GM12878 (cell line): ENCODE measurements around the gene FGF14. TPM values are rescaled to one million over a fixed set of nuclear protein-coding genes. Genes with fewer than 3 reads are reported as not detected.

Experiments
- ATAC-seq: fragments of 200-7000 bp; cut with Tn5 transposase; 3 replicates; pipeline ENCODE4 v1.9.1; 2020; ENCODE audit warnings: mild to moderate bottlenecking, moderate library complexity
- BruUV-seq: library from RNA; stranded (reverse); fragments of 400-500 nt; replicated peaks from 2 replicates; lab custom pipeline; 2021; lab: Mats Ljungman, UMichigan
- CTCF ChIA-PET: fragments of 300-600 bp; sonication (Branson Sonifier 250); formaldehyde crosslinking; extraction: SDS; loops from one replicate; lab custom pipeline; 2021; ENCODE audit warnings: inconsistent platforms; lab: Yijun Ruan, JAX
- POLR2A ChIA-PET: fragments of 350-600 bp; formaldehyde crosslinking; extraction: SDS; loops from one replicate; lab custom pipeline; 2021; ENCODE audit warnings: inconsistent platforms; lab: Charles Lee
- RAD21 ChIA-PET: fragments of 300-600 bp; sonication (Branson Sonifier 250); formaldehyde crosslinking; loops from one replicate; lab custom pipeline; 2023; ENCODE audit warnings: antibody characterized with exemption; ENCODE audit not compliant: unreplicated experiment; lab: Charles Lee
- SMC1A ChIA-PET: fragments of 300-600 bp; sonication (Branson Sonifier 250); formaldehyde crosslinking; loops from one replicate; lab custom pipeline; 2023; ENCODE audit not compliant: unreplicated experiment, uncharacterized antibody; lab: Charles Lee
- DNase-seq: peaks from one replicate; pipeline ENCODE4 v3.0.0-alpha.2; 2011; ENCODE audit warnings: low read depth, low spot score
- FAIRE-seq: peaks from 3 replicates; lab custom pipeline; 2011; peaks lifted over from hg19 to GRCh38; lab: Jason Lieb, UNC
- H2AFZ ChIP-seq: 2 replicates; pipeline ENCODE4 v1.6.0; 2011; ENCODE audit warnings: low read depth, low read length, control low read depth; ENCODE audit not compliant: control insufficient read depth
- H3K27ac ChIP-seq: 2 replicates; pipeline ENCODE4 v1.5.1; 2011; ENCODE audit warnings: control low read depth; ENCODE audit not compliant: control insufficient read depth, insufficient read depth
- H3K27me3 ChIP-seq, 2 experiments: replicated peaks in 1 of 2; 2 replicates each; pipeline versions ENCODE4 v1.6.0 to v1.6.1; 2011; ENCODE audit warnings: low read length in 1 of 2; ENCODE audit not compliant: control insufficient read depth in 2 of 2, insufficient read depth in 2 of 2
- H3K36me3 ChIP-seq, 2 experiments: 2 replicates each; pipeline ENCODE4 v1.5.1; 2011; ENCODE audit warnings: low read length in 1 of 2; ENCODE audit not compliant: control insufficient read depth in 2 of 2, insufficient read depth in 2 of 2
- H3K4me1 ChIP-seq: 2 replicates; pipeline ENCODE4 v1.6.1; 2011; ENCODE audit warnings: mild to moderate bottlenecking, low read length, moderate library complexity, mixed read lengths; ENCODE audit not compliant: control insufficient read depth, insufficient read depth
- H3K4me2 ChIP-seq: 2 replicates; pipeline ENCODE4 v1.6.0; 2011; ENCODE audit warnings: control low read depth; ENCODE audit not compliant: control insufficient read depth, insufficient read depth
- H3K4me3 ChIP-seq: fragments of 200-600 bp; sonication (generic); 2 replicates; pipeline ENCODE4 v1.5.1; 2016
- H3K79me2 ChIP-seq: 2 replicates; pipeline ENCODE4 v1.6.0; 2011; ENCODE audit warnings: low read length; ENCODE audit not compliant: control insufficient read depth, insufficient read depth
- H3K9ac ChIP-seq: 2 replicates; pipeline ENCODE4 v1.8.0; 2011; ENCODE audit warnings: low read length, control low read depth, mixed read lengths; ENCODE audit not compliant: control insufficient read depth, insufficient read depth
- H3K9me3 ChIP-seq: replicated peaks from 3 replicates; pipeline ENCODE4 v1.5.1; 2011; ENCODE audit warnings: mild to moderate bottlenecking, low read length; ENCODE audit not compliant: control insufficient read depth, insufficient read depth
- H4K20me1 ChIP-seq: 2 replicates; pipeline ENCODE4 v1.6.0; 2011; ENCODE audit not compliant: control insufficient read depth, insufficient read depth
- CHD1 ChIP-seq: IDR thresholded peaks from 2 replicates; pipeline ENCODE4 v1.6.1; 2012; ENCODE audit warnings: low read depth, low read length, improper control_type of control experiment
- EZH2 ChIP-seq: IDR thresholded peaks from 2 replicates; pipeline ENCODE4 v1.6.1; 2012; ENCODE audit warnings: low read depth, mild to moderate bottlenecking, control low read depth, inconsistent platforms, low read length, borderline replicate concordance; ENCODE audit not compliant: control insufficient read depth
- MLLT1 ChIP-seq: fragments of 450-650 bp; IDR thresholded peaks from 2 replicates; pipeline ENCODE4 v1.6.1; 2016; ENCODE audit warnings: mild to moderate bottlenecking
- MTA2 ChIP-seq: fragments of 450-650 bp; IDR thresholded peaks from 2 replicates; pipeline ENCODE4 v1.6.1; 2016; ENCODE audit warnings: low read depth, mild to moderate bottlenecking, moderate library complexity
- NFXL1 ChIP-seq: fragments of 450-650 bp; IDR thresholded peaks from 2 replicates; pipeline ENCODE4 v1.6.1; 2017; ENCODE audit warnings: antibody characterized with exemption, mild to moderate bottlenecking, borderline replicate concordance
- SMC3 ChIP-seq: IDR thresholded peaks from 2 replicates; pipeline ENCODE4 v1.6.1; 2011; ENCODE audit warnings: low read length, improper control_type of control experiment, borderline replicate concordance
- SRF ChIP-seq, 2 experiments: IDR thresholded peaks; 2 replicates each; pipeline ENCODE4 v1.6.1; 2011; ENCODE audit warnings: low read depth in 2 of 2, low read length in 2 of 2, mild to moderate bottlenecking in 1 of 2, moderate library complexity in 1 of 2
- SUZ12 ChIP-seq: fragments of 200-600 bp; sonication (generic); IDR thresholded peaks from one replicate; pipeline ENCODE4 v1.6.1; 2018; ENCODE audit warnings: antibody characterized with exemption, mild to moderate bottlenecking; ENCODE audit not compliant: unreplicated experiment
- ZNF687 ChIP-seq: fragments of 450-650 bp; IDR thresholded peaks from 2 replicates; pipeline ENCODE4 v1.6.1; 2017; ENCODE audit warnings: mild to moderate bottlenecking, moderate library complexity
- in situ Hi-C: fragments of 300-500 bp; cut with MboI; formaldehyde crosslinking; loops from 9 replicates; pipeline ENCODE4 v1.14.3; 2018; ENCODE audit warnings: mixed read lengths
- intact Hi-C: fragments of 100-400 bp; cut with micrococcal nuclease; formaldehyde crosslinking; loops from one replicate; pipeline ENCODE4 v1.14.2; 2022; ENCODE audit not compliant: unreplicated experiment
- polyA plus RNA-seq, 11 experiments: library from polyadenylated mRNA; depleted of rRNA in 4 of 11; unstranded in 6 of 11; stranded (reverse) in 5 of 11; fragments of >200 nt; fragmentation: Nextera tagmentation in 4 of 11; fragmentation: Illumina TruSeq in 1 of 11; extraction: Ambion mirVana in 4 of 11; extraction: Trizol in 1 of 11; gene quantifications; 1 replicate in 1 of 11; 2 replicates in 10 of 11; pipeline versions ENCODE4 v1.2.1 to v1.2.3, GENCODE V29; 2011 to 2016; ENCODE audit warnings: inconsistent platforms in 2 of 11, missing spikeins in 2 of 11, low read depth in 1 of 11
- total RNA-seq, 4 experiments: library from RNA; depleted of rRNA in 3 of 4; stranded (reverse); fragments of >200 nt in 3 of 4; fragmentation: Illumina TruSeq in 1 of 4; extraction: Trizol in 1 of 4; gene quantifications; 2 replicates each; pipeline versions ENCODE4 v1.2.1 to v1.2.3, GENCODE V29; 2013 to 2021

Gene FGF14
- total and polyA plus RNA-seq, 10 of the 15 experiments (the other 5 are each of a cell fraction or from before 2014, with no cell fraction given): under 0.01 to 0.44 (median 0.04) TPM

GRCh38 chr13:102374233-102374632 lies 27.6 kb downstream of the FGF14 start:
- no peak overlapping the region for H3K27ac ChIP-seq
- DNase-seq (no peak), FAIRE-seq (no peak), ATAC-seq (no peak)
- no peak overlapping the region for H3K9ac ChIP-seq
- TF ChIP-seq NFXL1 (no peak), EZH2 (no peak), SUZ12 (no peak), SRF (IDR thresholded peaks at IDR 0.05; ENCODE audit: low read depth in 2 of 2, low read length in 2 of 2) (no peak), SMC3 (no peak), MLLT1 (no peak), MTA2 (no peak), CHD1 (no peak), ZNF687 (no peak)
- no peaks in the 10 kb centered on the region for H3K4me1 ChIP-seq
- H3K79me2 ChIP-seq: no peaks in the 10 kb centered on the region
- H4K20me1 ChIP-seq: no peaks in the 10 kb centered on the region
- RAD21 ChIA-PET: no interaction called here
- POLR2A ChIA-PET: no interaction called here
- no peak overlapping the region for H2AFZ ChIP-seq
- CTCF ChIA-PET: no interaction called here
- no peaks in the 10 kb centered on the region for H3K9me3 ChIP-seq
- SMC1A ChIA-PET: no interaction called here
- in situ Hi-C loops (no loop called here), intact Hi-C loops (no loop called here)
- H3K27me3 ChIP-seq: no peaks in the 10 kb centered on the region
- no TSS peak for BruUV-seq
- H3K36me3 ChIP-seq: no peaks in the 10 kb centered on the region
- H3K4me3 ChIP-seq: no peak overlapping the region
- H3K4me2 ChIP-seq: no peak overlapping the region
